Peyer's patch (tissue), 4 donors: ENCODE measurements around the gene CDH23.

Experiments used
- CTCF ChIP-seq, 6 experiments: fragments of 450-650 bp in 4 of 6; fragments of 200-600 bp in 2 of 6; sonication (generic) in 1 of 6; IDR thresholded peaks; one replicate each; pipeline ENCODE4 v1.5.1; 2017 to 2019; ENCODE audit warnings: antibody characterized with exemption in 6 of 6, mild to moderate bottlenecking in 3 of 6, moderate library complexity in 1 of 6
- POLR2A ChIP-seq, 2 donors: fragments of 450-650 bp; IDR thresholded peaks; one replicate each; pipeline ENCODE4 v1.5.1; 2017; ENCODE audit warnings: antibody characterized with exemption in 2 of 2, mild to moderate bottlenecking in 2 of 2, moderate library complexity in 2 of 2

- TF ChIP-seq POLR2A (IDR thresholded peaks at IDR 0.05) (no peak), CTCF (IDR thresholded peaks at IDR 0.05) (no peak)
Measured at GRCh38 chr10:71795248-71795647, 398.5 kb downstream of the CDH23 start.
